Hepatocyte (in vitro differentiated cells): ENCODE results near the gene SLC22A13. TPM values are rescaled to one million over a fixed set of nuclear protein-coding genes. Genes with fewer than 3 reads are reported as not detected.
"Not testable (repeated sequence)": the region's sequence is repeated elsewhere in the genome, so short reads cannot be mapped to it uniquely, and the experiment has no call there.

Experiments used
- DNase-seq: peaks from one replicate; pipeline ENCODE4 v3.0.0-alpha.2; 2016; ENCODE audit warnings: low spot score
- H2AFZ ChIP-seq: fragments of 200-600 bp; sonication (generic); 2 replicates; pipeline ENCODE4 v1.6.0; 2016; ENCODE audit warnings: antibody characterized with exemption, mild to moderate bottlenecking
- H3K27ac ChIP-seq: fragments of 200-600 bp; sonication (generic); 2 replicates; pipeline ENCODE4 v1.5.1; 2016; ENCODE audit warnings: mild to moderate bottlenecking
- H3K27me3 ChIP-seq: fragments of 200-600 bp; sonication (generic); 2 replicates; pipeline ENCODE4 v1.6.1; 2016
- H3K36me3 ChIP-seq: fragments of 200-600 bp; sonication (generic); replicated peaks from 2 replicates; pipeline ENCODE4 v1.5.1; 2016; ENCODE audit warnings: low read depth; ENCODE audit not compliant: insufficient read depth
- H3K4me1 ChIP-seq: fragments of 200-600 bp; sonication (generic); 2 replicates; pipeline ENCODE4 v1.5.1; 2016; ENCODE audit warnings: mild to moderate bottlenecking, moderate library complexity; ENCODE audit not compliant: insufficient read depth
- H3K4me2 ChIP-seq: fragments of 200-600 bp; sonication (generic); 2 replicates; pipeline ENCODE4 v1.6.0; 2016
- H3K4me3 ChIP-seq: fragments of 200-600 bp; sonication (generic); 2 replicates; pipeline ENCODE4 v1.5.1; 2016; ENCODE audit warnings: mild to moderate bottlenecking
- H3K79me2 ChIP-seq: fragments of 200-600 bp; sonication (generic); 2 replicates; pipeline ENCODE4 v1.6.0; 2017; ENCODE audit warnings: mild to moderate bottlenecking
- H3K9me2 ChIP-seq: fragments of 200-600 bp; sonication (generic); replicated peaks from 2 replicates; pipeline ENCODE4 v1.6.0; 2017; ENCODE audit warnings: mild to moderate bottlenecking; ENCODE audit not compliant: insufficient read depth
- H3K9me3 ChIP-seq: fragments of 200-600 bp; sonication (generic); 2 replicates; pipeline ENCODE4 v1.5.1; 2016; ENCODE audit warnings: low read depth, mild to moderate bottlenecking
- H4K20me1 ChIP-seq: fragments of 200-600 bp; sonication (generic); 2 replicates; pipeline ENCODE4 v1.6.0; 2016; ENCODE audit warnings: mild to moderate bottlenecking; ENCODE audit not compliant: insufficient read depth, poor library complexity, severe bottlenecking
- EZH2 ChIP-seq: fragments of 200-600 bp; sonication (generic); IDR thresholded peaks from 2 replicates; pipeline ENCODE4 v1.6.1; 2016; ENCODE audit warnings: antibody characterized with exemption, mild to moderate bottlenecking, borderline replicate concordance
- EZH2phosphoT487 ChIP-seq: fragments of 200-600 bp; sonication (generic); IDR thresholded peaks from one replicate; pipeline ENCODE4 v1.6.1; 2018; ENCODE audit warnings: antibody characterized with exemption, mild to moderate bottlenecking, low read depth, moderate library complexity; ENCODE audit not compliant: unreplicated experiment, severe bottlenecking
- WGBS: methylation state at CpG from one replicate; pipeline ENCODE4 v1.1.6; 2016; ENCODE audit warnings: low lambda C conversion rate; ENCODE audit errors: missing lambda C conversion rate; 5-methylcytosine and 5-hydroxymethylcytosine counted together
- polyA plus RNA-seq: library from polyadenylated mRNA; unstranded; fragments of >200 nt; fragmentation: Nextera tagmentation; extraction: Ambion mirVana; gene quantifications from 2 replicates; pipeline ENCODE4 v1.2.1, GENCODE V29; 2016
- total RNA-seq: library from RNA; depleted of rRNA; stranded (reverse); fragments of >200 nt; gene quantifications from 2 replicates; pipeline ENCODE4 v1.2.3, GENCODE V29; 2014
- TF ChIP-seq, protein P1 (sequence below): fragments of 200-600 bp; sonication (generic); IDR thresholded peaks from 2 replicates; pipeline ENCODE4 v1.5.1; 2016; ENCODE audit warnings: antibody characterized with exemption, mild to moderate bottlenecking; ENCODE audit not compliant: poor library complexity

Gene SLC22A13
- total and polyA plus RNA-seq, 2 experiments from 2014 or later, result 0.77 TPM; not detected in 1

DNA sequence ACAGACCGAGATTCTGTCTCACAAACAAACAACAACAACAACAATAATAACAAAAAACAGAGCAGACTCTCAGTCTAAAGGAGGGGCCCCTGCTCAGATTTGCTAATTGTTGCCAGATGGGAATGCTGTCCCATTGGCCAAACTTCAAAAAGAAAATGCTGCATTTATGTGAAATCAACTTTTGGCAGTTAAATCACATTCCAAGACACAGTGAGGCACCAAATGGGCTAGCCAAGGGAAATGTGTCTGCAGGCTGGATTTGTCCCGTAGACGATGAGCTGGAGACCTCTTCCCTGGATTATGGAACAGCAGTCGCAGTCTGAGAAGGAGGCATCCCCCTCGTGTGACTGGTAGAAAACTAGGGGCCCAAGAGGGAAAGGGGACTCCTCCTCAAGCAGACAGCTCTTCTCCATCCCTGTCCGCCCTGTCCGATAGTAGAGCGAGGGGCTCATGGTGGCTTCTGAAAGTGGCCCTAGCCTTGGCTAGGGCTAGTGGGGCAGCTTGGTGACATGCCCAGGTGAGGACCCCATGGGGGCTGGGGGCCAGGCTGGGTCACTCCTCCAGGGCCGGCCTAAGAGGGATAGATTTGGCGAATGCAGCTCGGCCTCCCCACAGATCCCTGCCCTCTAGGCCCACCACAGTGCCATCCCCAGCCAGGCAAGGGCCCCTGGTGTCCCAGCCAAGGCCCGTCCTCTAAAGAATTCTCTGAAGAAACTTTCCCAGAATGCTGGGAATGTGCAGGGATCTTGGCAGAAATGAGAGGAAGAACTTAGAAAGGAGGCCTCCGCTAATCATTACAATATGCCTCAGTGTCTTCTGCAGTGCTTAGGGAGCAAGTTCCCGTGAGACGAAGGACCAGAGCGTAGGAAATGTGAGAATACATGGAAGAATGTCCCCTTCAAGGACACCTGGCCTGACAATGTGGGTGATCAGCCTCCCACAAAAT lies 18.5 kb downstream of the SLC22A13 start:
- no peaks in the 10 kb centered on the region for H3K4me1 ChIP-seq
- DNase-seq, result no peak
- no peaks in the 10 kb centered on the region for H3K36me3 ChIP-seq
- no peak overlapping the region for H3K4me3 ChIP-seq
- H4K20me1 ChIP-seq, result no peaks in the 10 kb centered on the region
- H3K9me2 ChIP-seq, result no peaks in the 10 kb centered on the region
- TF ChIP-seq, protein P1, sequence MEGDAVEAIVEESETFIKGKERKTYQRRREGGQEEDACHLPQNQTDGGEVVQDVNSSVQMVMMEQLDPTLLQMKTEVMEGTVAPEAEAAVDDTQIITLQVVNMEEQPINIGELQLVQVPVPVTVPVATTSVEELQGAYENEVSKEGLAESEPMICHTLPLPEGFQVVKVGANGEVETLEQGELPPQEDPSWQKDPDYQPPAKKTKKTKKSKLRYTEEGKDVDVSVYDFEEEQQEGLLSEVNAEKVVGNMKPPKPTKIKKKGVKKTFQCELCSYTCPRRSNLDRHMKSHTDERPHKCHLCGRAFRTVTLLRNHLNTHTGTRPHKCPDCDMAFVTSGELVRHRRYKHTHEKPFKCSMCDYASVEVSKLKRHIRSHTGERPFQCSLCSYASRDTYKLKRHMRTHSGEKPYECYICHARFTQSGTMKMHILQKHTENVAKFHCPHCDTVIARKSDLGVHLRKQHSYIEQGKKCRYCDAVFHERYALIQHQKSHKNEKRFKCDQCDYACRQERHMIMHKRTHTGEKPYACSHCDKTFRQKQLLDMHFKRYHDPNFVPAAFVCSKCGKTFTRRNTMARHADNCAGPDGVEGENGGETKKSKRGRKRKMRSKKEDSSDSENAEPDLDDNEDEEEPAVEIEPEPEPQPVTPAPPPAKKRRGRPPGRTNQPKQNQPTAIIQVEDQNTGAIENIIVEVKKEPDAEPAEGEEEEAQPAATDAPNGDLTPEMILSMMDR, result no peak
- TF ChIP-seq EZH2, result no peak
- no peak for TF ChIP-seq EZH2phosphoT487
- H3K27me3 ChIP-seq, result no peaks in the 10 kb centered on the region
- H2AFZ ChIP-seq, result no peak overlapping the region
- 86% methylated on average over 16 of the region's 16 CpGs for WGBS
- no peaks in the 10 kb centered on the region for H3K79me2 ChIP-seq
- H3K4me2 ChIP-seq, result no peak overlapping the region
- no peaks in the 10 kb centered on the region for H3K9me3 ChIP-seq
- H3K27ac ChIP-seq, result no peak overlapping the region

DNA sequence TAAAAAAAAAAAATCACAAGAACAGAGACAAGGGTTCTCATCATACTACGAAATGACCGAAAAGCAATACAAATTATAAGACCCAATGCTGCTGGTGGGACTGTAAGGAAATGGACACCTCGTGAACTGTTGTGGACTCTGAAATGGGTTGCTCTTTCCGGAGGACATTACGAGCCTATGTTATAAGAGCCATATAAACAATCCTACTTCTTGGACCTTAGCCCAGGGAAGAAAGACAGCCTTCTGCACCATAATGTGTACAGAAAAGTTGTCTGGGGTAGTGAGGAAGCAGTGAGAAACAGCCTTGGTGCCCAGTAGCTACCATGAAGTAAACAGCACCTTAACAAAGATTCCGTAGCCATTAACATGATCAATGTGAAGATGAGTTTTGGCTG lies 19.1 kb downstream of the SLC22A13 start:
- Histone ChIP-seq H3K4me3 (no peak overlapping the region), H4K20me1 (no peaks in the 10 kb centered on the region), H3K36me3 (no peaks in the 10 kb centered on the region), H3K9me3 (no peaks in the 10 kb centered on the region), H3K79me2 (no peaks in the 10 kb centered on the region), H3K9me2 (no peaks in the 10 kb centered on the region), H3K27ac (no peak overlapping the region), H3K27me3 (no peaks in the 10 kb centered on the region), H2AFZ (no peak overlapping the region), H3K4me1 (no peaks in the 10 kb centered on the region), H3K4me2 (no peak overlapping the region)
- WGBS, result 78% methylated on average over 6 of the region's 6 CpGs
- TF ChIP-seq EZH2phosphoT487, result no peak
- TF ChIP-seq, protein P1, result no peak
- no peak for TF ChIP-seq EZH2
- no peak for DNase-seq

DNA sequence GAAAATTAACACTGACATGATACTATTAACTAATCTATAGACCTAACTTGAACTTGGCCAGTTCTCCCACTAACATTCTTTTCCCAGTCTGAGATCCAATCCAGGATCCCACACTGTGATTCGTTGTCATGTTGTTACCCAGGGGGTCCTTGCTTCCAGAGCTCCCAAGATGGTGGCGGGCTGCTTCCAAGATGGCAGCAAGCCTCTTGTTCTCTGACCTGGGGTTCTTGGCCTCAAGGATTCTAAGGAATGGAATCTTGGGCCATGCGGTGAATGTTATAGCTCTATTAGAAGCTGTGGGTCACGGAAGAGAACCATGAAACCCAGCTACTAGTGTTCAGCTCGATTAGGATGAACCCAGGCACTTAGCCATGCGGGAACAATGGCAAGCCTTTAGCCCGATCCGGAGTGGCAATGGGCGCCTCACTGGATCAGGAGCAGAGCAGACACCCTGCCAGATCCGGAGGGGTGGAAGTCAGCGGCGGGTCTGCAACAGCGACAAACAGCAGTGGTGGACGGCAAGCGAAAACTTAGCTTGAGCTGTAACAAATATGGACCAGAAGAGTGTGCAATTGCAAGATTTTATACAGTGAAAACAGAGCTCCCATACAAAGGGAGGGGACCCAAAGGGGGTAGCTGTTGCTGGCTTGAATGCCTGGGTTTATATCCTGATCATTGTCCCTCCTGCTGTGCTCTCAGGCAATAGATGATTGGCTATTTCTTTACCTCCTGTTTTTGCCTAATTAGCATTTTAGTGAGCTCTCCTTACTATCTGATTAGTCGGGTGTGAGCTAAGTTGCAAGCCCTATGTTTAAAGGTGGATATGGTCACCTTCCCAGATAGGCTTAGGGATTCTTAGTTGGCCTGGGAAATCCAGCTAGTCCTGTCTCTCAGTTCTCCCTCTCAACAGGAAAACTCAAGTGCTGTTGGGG lies 23.9 kb downstream of the SLC22A13 start:
- H3K9me2 ChIP-seq, H3K27me3 ChIP-seq, DNase-seq, H3K4me2 ChIP-seq, H2AFZ ChIP-seq, H4K20me1 ChIP-seq, H3K4me1 ChIP-seq, H3K4me3 ChIP-seq, H3K9me3 ChIP-seq, H3K27ac ChIP-seq, H3K79me2 ChIP-seq, H3K36me3 ChIP-seq: not testable (repeated sequence)
- 93% methylated on average over 16 of the region's 16 CpGs for WGBS

DNA sequence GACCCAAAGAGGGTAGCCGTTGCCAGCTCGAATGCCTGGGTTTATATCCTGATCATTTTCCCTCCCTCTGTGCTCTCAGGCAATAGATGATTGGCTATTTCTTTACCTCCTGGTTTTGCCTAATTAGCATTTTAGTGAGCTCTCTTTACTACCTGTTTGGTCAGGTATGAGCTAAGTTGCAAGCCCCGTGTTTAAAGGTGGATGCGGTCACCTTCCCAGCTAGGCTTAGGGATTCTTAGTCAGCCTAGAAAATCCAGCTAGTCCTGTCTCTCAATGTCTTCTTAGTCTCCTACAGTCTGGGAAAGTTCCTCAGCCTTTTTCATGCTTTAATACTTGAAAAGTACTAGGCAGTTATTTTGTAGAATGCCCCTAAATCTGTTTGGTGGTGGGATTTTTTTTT lies 31.4 kb downstream of the SLC22A13 start:
- not testable (repeated sequence) for H3K36me3 ChIP-seq, H3K4me2 ChIP-seq, DNase-seq, H3K79me2 ChIP-seq, H3K4me1 ChIP-seq, H3K9me3 ChIP-seq, H3K9me2 ChIP-seq, H2AFZ ChIP-seq, H3K27me3 ChIP-seq, H4K20me1 ChIP-seq, H3K27ac ChIP-seq, H3K4me3 ChIP-seq
- 45% methylated on average over 4 of the region's 4 CpGs for WGBS
